ENCODE results near the gene CNTNAP2. TPM values are rescaled to one million over a fixed set of nuclear protein-coding genes. Genes with fewer than 3 reads are reported as not detected.

CNTNAP2 gene
- total RNA-seq, 6 experiments from 2014 or later: 1.8 to 8.1 (median 3.9) TPM

GRCh38 chr7:147207988-147208387, 1091.4 kb downstream of the CNTNAP2 start:
- H3K9me3 ChIP-seq: no peaks in the 10 kb centered on the region
- H3K4me1 ChIP-seq: no peaks in the 10 kb centered on the region
- TF ChIP-seq POLR2A (IDR thresholded peaks at IDR 0.05): no peak
- no peak for TF ChIP-seq CTCF (IDR thresholded peaks at IDR 0.05)
- 48% methylated on average over 1 of the region's 1 CpG for WGBS (ENCODE audit: insufficient coverage, low coverage, low lambda C conversion rate, missing lambda C conversion rate)
- ATAC-seq (no peak), DNase-seq (no peak)
- no peak overlapping the region for H3K27ac ChIP-seq
- no peaks in the 10 kb centered on the region for H3K36me3 ChIP-seq
- no peaks in the 10 kb centered on the region for H3K27me3 ChIP-seq
- intact Hi-C loops (cut with DNase I): no loop called here
- H3K4me3 ChIP-seq: no peak overlapping the region

- Histone ChIP-seq H3K36me3 (no peaks in the 10 kb centered on the region), H3K27ac (no peak overlapping the region), H3K27me3 (no peaks in the 10 kb centered on the region), H3K9me3 (no peaks in the 10 kb centered on the region), H3K4me3 (no peak overlapping the region), H3K4me1 (no peaks in the 10 kb centered on the region)
- no peak for ATAC-seq
- intact Hi-C loops (cut with DNase I): no loop called here
- WGBS (ENCODE audit: insufficient coverage, low coverage, low lambda C conversion rate, missing lambda C conversion rate): 32% methylated on average over 2 of the region's 2 CpGs
- no peak for DNase-seq
- no peak for TF ChIP-seq POLR2A (IDR thresholded peaks at IDR 0.05)
- TF ChIP-seq CTCF (IDR thresholded peaks at IDR 0.05): no peak
These were observed 1114.7 kb downstream of the CNTNAP2 start for GRCh38 chr7:147231275-147231674.

- no peak for DNase-seq
- Histone ChIP-seq H3K4me1 (no peaks in the 10 kb centered on the region), H3K27me3 (no peaks in the 10 kb centered on the region), H3K27ac (no peak overlapping the region), H3K9me3 (no peaks in the 10 kb centered on the region), H3K4me3 (no peak overlapping the region), H3K36me3 (no peaks in the 10 kb centered on the region)
- no peak for ATAC-seq
- TF ChIP-seq CTCF (IDR thresholded peaks at IDR 0.05) (no peak), POLR2A (IDR thresholded peaks at IDR 0.05) (no peak)
- intact Hi-C loops (cut with DNase I): no loop called here
- 49% methylated on average over 5 of the region's 5 CpGs for WGBS (ENCODE audit: insufficient coverage, low coverage, low lambda C conversion rate, missing lambda C conversion rate)
These were observed 1119.2 kb downstream of the CNTNAP2 start for GRCh38 chr7:147235645-147236382.

- ATAC-seq: no peak
- intact Hi-C loops (cut with DNase I): no loop called here
- 31% methylated on average over 5 of the region's 5 CpGs for WGBS (ENCODE audit: insufficient coverage, low coverage, low lambda C conversion rate, missing lambda C conversion rate)
These were observed 1123.9 kb downstream of the CNTNAP2 start for GRCh38 chr7:147240468-147240867.

More at GRCh38 chr7:147240468-147240867, 1123.9 kb downstream of the CNTNAP2 start:
- TF ChIP-seq POLR2A (IDR thresholded peaks at IDR 0.05) (no peak), CTCF (IDR thresholded peaks at IDR 0.05) (no peak)
- DNase-seq: no peak
- Histone ChIP-seq H3K4me1 (no peaks in the 10 kb centered on the region), H3K36me3 (no peaks in the 10 kb centered on the region), H3K9me3 (no peaks in the 10 kb centered on the region), H3K27me3 (no peaks in the 10 kb centered on the region), H3K27ac (no peak overlapping the region), H3K4me3 (no peak overlapping the region)
